Caco-2 (cell line): ENCODE data around the gene B4GALNT2. TPM values are rescaled to one million over a fixed set of nuclear protein-coding genes. Genes with fewer than 3 reads are reported as not detected.

Experiments
- BruUV-seq: library from RNA; stranded (reverse); fragments of 400-500 nt; replicated peaks from 2 replicates; lab custom pipeline; 2021; lab: Mats Ljungman, UMichigan
- CTCF ChIA-PET: fragments of 300-600 bp; sonication (Branson Sonifier 250); formaldehyde crosslinking; loops from one replicate; lab custom pipeline; 2022; ENCODE audit warnings: antibody characterized with exemption; lab: Charles Lee
- POLR2A ChIA-PET: fragments of 300-600 bp; sonication (Branson Sonifier 250); formaldehyde crosslinking; loops from one replicate; lab custom pipeline; 2022; ENCODE audit warnings: antibody characterized with exemption; lab: Charles Lee
- DNase-seq, 2 experiments: peaks; one replicate each; pipeline versions ENCODE4 v3.0.0 to v3.0.0-alpha.2; 2020 to 2022
- H3K27me3 ChIP-seq: replicated peaks from 2 replicates; pipeline ENCODE4 v1.6.0; 2011; ENCODE audit warnings: low read length; ENCODE audit not compliant: control insufficient read depth, insufficient read depth
- H3K36me3 ChIP-seq: 2 replicates; pipeline ENCODE4 v1.5.1; 2011; ENCODE audit warnings: low read length; ENCODE audit not compliant: control insufficient read depth, insufficient read depth
- H3K4me1 ChIP-seq: fragments of 250-450 bp; sonication (Bioruptor Pico); 2 replicates; pipeline ENCODE4 v1.5.1; 2020; ENCODE audit warnings: mild to moderate bottlenecking
- H3K4me3 ChIP-seq: 2 replicates; pipeline ENCODE4 v1.5.1; 2011; ENCODE audit warnings: low read depth, mild to moderate bottlenecking, control low read depth, low read length
- H3K9me3 ChIP-seq: fragments of 250-450 bp; sonication (Bioruptor Pico); 2 replicates; pipeline ENCODE4 v1.5.1; 2020; ENCODE audit warnings: mild to moderate bottlenecking, moderate library complexity
- H3K27ac Mint-ChIP-seq: one replicate; pipeline ENCODE4 v1.8.0; 2022; ENCODE audit warnings: mixed read lengths; ENCODE audit not compliant: unreplicated experiment
- H3K27me3 Mint-ChIP-seq: one replicate; pipeline ENCODE4 v1.8.0; 2022; ENCODE audit warnings: mixed read lengths; ENCODE audit not compliant: insufficient read depth, unreplicated experiment
- H3K36me3 Mint-ChIP-seq: one replicate; pipeline ENCODE4 v1.8.0; 2022; ENCODE audit warnings: mild to moderate bottlenecking, mixed read lengths; ENCODE audit not compliant: insufficient read depth, unreplicated experiment
- H3K4me1 Mint-ChIP-seq: one replicate; pipeline ENCODE4 v1.8.0; 2022; ENCODE audit warnings: low read depth, mixed read lengths; ENCODE audit not compliant: unreplicated experiment
- H3K4me3 Mint-ChIP-seq: one replicate; pipeline ENCODE4 v1.8.0; 2022; ENCODE audit warnings: mild to moderate bottlenecking, moderate library complexity, mixed read lengths; ENCODE audit not compliant: unreplicated experiment
- H3K9me3 Mint-ChIP-seq: one replicate; pipeline ENCODE4 v1.8.0; 2022; ENCODE audit warnings: mixed read lengths; ENCODE audit not compliant: unreplicated experiment
- intact Hi-C: fragments of 100-400 bp; cut with micrococcal nuclease; formaldehyde crosslinking; loops from one replicate; pipeline ENCODE4 v1.10.0; 2022; ENCODE audit not compliant: unreplicated experiment
- total RNA-seq: library from RNA; stranded (reverse); gene quantifications from 2 replicates; pipeline ENCODE4 v1.2.3, GENCODE V29; 2022
- TF ChIP-seq, protein P1 (sequence below), 2 experiments: fragments of 200-600 bp in 1 of 2; IDR thresholded peaks; 1 replicate in 1 of 2; 2 replicates in 1 of 2; pipeline versions ENCODE4 v1.5.1 to v1.8.0; 2011 to 2022; ENCODE audit warnings: antibody characterized with exemption in 1 of 2, control low read depth in 1 of 2, inconsistent platforms in 1 of 2, low read depth in 1 of 2, low read length in 1 of 2, mild to moderate bottlenecking in 1 of 2, moderate library complexity in 1 of 2; ENCODE audit not compliant: insufficient read depth in 1 of 2, severe bottlenecking in 1 of 2, unreplicated experiment in 1 of 2

The B4GALNT2 gene
- total RNA-seq, 1 experiment from 2014 or later, result 1.3 TPM

- DNase-seq, result peak; percentile 63 to 66
- Mint-ChIP-seq H3K9me3 (peaks cover 38% of the 10 kb centered on the region), H3K36me3 (peaks cover 15% of the 10 kb centered on the region), H3K4me3 (no peak overlapping the region), H3K4me1 (no peaks in the 10 kb centered on the region), H3K27ac (no peak overlapping the region), H3K27me3 (no peaks in the 10 kb centered on the region)
- POLR2A ChIA-PET, result no interaction called here
- Histone ChIP-seq H3K4me1 (peaks cover 10% of the 10 kb centered on the region), H3K27me3 (no peaks in the 10 kb centered on the region), H3K4me3 (no peak overlapping the region), H3K9me3 (peaks cover 70% of the 10 kb centered on the region), H3K36me3 (no peaks in the 10 kb centered on the region)
- CTCF ChIA-PET, result interaction anchor here (0.6 kb wide), 1 partner anchor 11 kb away, joined by 3 read pairs; no protein-coding TSS in a partner anchor
- TF ChIP-seq, protein P1, sequence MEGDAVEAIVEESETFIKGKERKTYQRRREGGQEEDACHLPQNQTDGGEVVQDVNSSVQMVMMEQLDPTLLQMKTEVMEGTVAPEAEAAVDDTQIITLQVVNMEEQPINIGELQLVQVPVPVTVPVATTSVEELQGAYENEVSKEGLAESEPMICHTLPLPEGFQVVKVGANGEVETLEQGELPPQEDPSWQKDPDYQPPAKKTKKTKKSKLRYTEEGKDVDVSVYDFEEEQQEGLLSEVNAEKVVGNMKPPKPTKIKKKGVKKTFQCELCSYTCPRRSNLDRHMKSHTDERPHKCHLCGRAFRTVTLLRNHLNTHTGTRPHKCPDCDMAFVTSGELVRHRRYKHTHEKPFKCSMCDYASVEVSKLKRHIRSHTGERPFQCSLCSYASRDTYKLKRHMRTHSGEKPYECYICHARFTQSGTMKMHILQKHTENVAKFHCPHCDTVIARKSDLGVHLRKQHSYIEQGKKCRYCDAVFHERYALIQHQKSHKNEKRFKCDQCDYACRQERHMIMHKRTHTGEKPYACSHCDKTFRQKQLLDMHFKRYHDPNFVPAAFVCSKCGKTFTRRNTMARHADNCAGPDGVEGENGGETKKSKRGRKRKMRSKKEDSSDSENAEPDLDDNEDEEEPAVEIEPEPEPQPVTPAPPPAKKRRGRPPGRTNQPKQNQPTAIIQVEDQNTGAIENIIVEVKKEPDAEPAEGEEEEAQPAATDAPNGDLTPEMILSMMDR (IDR thresholded peaks at IDR 0.05; ENCODE audit: insufficient read depth in 1 of 2, low read depth in 1 of 2, low read length in 1 of 2, severe bottlenecking in 1 of 2, unreplicated experiment in 1 of 2), result peak; percentile 63 to 74
- no TSS peak for BruUV-seq
- intact Hi-C loops, result no loop called here
Observed at GRCh38 chr17:49180303-49180702, 47.7 kb downstream of the B4GALNT2 start.

- Histone ChIP-seq H3K9me3 (peaks cover 70% of the 10 kb centered on the region), H3K4me1 (peaks cover 10% of the 10 kb centered on the region), H3K4me3 (no peak overlapping the region), H3K27me3 (no peaks in the 10 kb centered on the region), H3K36me3 (no peaks in the 10 kb centered on the region)
- no TSS peak for BruUV-seq
- Mint-ChIP-seq H3K27ac (no peak overlapping the region), H3K4me3 (no peak overlapping the region), H3K9me3 (peaks cover 38% of the 10 kb centered on the region), H3K4me1 (no peaks in the 10 kb centered on the region), H3K27me3 (no peaks in the 10 kb centered on the region), H3K36me3 (peaks cover 15% of the 10 kb centered on the region)
- TF ChIP-seq, protein P1 (IDR thresholded peaks at IDR 0.05; ENCODE audit: insufficient read depth in 1 of 2, low read depth in 1 of 2, low read length in 1 of 2, severe bottlenecking in 1 of 2, unreplicated experiment in 1 of 2), result no peak
- ChIA-PET POLR2A (no interaction called here), CTCF (no interaction called here)
- DNase-seq, result no peak
- intact Hi-C loops, result no loop called here
Observed at GRCh38 chr17:49180998-49181635, 48.5 kb downstream of the B4GALNT2 start.

GRCh38 chr17:49183341-49183740, 50.8 kb downstream of the B4GALNT2 start:
- Mint-ChIP-seq H3K4me1 (no peaks in the 10 kb centered on the region), H3K27me3 (no peaks in the 10 kb centered on the region), H3K9me3 (peaks cover 29% of the 10 kb centered on the region), H3K4me3 (no peak overlapping the region), H3K36me3 (peaks cover 15% of the 10 kb centered on the region), H3K27ac (no peak overlapping the region)
- peaks cover 4% of the 10 kb centered on the region for H3K4me1 ChIP-seq
- no TSS peak for BruUV-seq
- H3K9me3 ChIP-seq, result peaks cover 60% of the 10 kb centered on the region
- CTCF ChIA-PET, result interaction anchor here (0.5 to 1.3 kb wide), 2 partner anchors 9 to 1223 kb away, joined by 3 read pairs; no protein-coding TSS in a partner anchor
- no peak overlapping the region for H3K4me3 ChIP-seq
- POLR2A ChIA-PET, result no interaction called here
- no peaks in the 10 kb centered on the region for H3K27me3 ChIP-seq
- DNase-seq, result no peak
- no peaks in the 10 kb centered on the region for H3K36me3 ChIP-seq
- intact Hi-C loops, result no loop called here
- TF ChIP-seq, protein P1 (IDR thresholded peaks at IDR 0.05; ENCODE audit: insufficient read depth in 1 of 2, low read depth in 1 of 2, low read length in 1 of 2, severe bottlenecking in 1 of 2, unreplicated experiment in 1 of 2), result no peak
